SKM-1 (cell line): ENCODE measurements around the gene CYP20A1.
A peak's percentile ranks its signal among the peaks of the same experiment; 100 is the strongest.
"Not testable (repeated sequence)": the region's sequence is repeated elsewhere in the genome, so short reads cannot be mapped to it uniquely, and the experiment has no call there.

Source experiments
- DNase-seq: peaks from one replicate; lab custom pipeline; 2025; ENCODE audit not compliant: unreplicated experiment; lab: John Stamatoyannopoulos, UW

Gene CYP20A1

GRCh38 chr2:203238704-203239526 is at the start of gene CYP20A1:
TSS of gene CYP20A1 (plus strand) at chr2:203239018. CDS start at chr2:203239063, 45 bp downstream.
- DNase-seq = peak; percentile 79

GRCh38 chr2:203190547-203190946 is 48.3 kb upstream of the CYP20A1 start:
- not testable (repeated sequence) for DNase-seq

GRCh38 chr2:203191026-203191425 is 47.8 kb upstream of the CYP20A1 start:
- not testable (repeated sequence) for DNase-seq

- DNase-seq = no peak
These were observed 46.9 kb upstream of the CYP20A1 start for GRCh38 chr2:203191961-203192360.

- no peak for DNase-seq
These were observed 43.3 kb upstream of the CYP20A1 start for GRCh38 chr2:203195331-203196036.

- no peak for DNase-seq
These were observed 38.0 kb upstream of the CYP20A1 start for GRCh38 chr2:203200866-203201265.

- no peak for DNase-seq
These were observed 37.4 kb upstream of the CYP20A1 start for GRCh38 chr2:203201426-203201825.

GRCh38 chr2:203209538-203209937 is 29.3 kb upstream of the CYP20A1 start:
- no peak for DNase-seq

GRCh38 chr2:203225423-203226039 is 13.3 kb upstream of the CYP20A1 start:
- DNase-seq = no peak

- DNase-seq = not testable (repeated sequence)
These were observed 9.1 kb upstream of the CYP20A1 start for GRCh38 chr2:203229674-203230073.

- DNase-seq = no peak
These were observed 1.2 kb upstream of the CYP20A1 start for GRCh38 chr2:203237346-203238238.

GRCh38 chr2:203238292-203238703 is 520 bp upstream of the CYP20A1 start:
- DNase-seq = no peak

GRCh38 chr2:203240491-203240890 is 1.7 kb downstream of the CYP20A1 start:
- no peak for DNase-seq

- DNase-seq = no peak
These were observed 3.7 kb downstream of the CYP20A1 start for GRCh38 chr2:203242518-203242917.

- no peak for DNase-seq
These were observed 7.8 kb downstream of the CYP20A1 start for GRCh38 chr2:203246646-203247045.

- no peak for DNase-seq
These were observed 14.0 kb downstream of the CYP20A1 start for GRCh38 chr2:203252818-203253217.

- DNase-seq = not testable (repeated sequence)
These were observed 14.7 kb downstream of the CYP20A1 start for GRCh38 chr2:203253422-203254095.

- no peak for DNase-seq
These were observed 22.7 kb downstream of the CYP20A1 start for GRCh38 chr2:203261326-203262159.

GRCh38 chr2:203279288-203279687 is 40.5 kb downstream of the CYP20A1 start:
- no peak for DNase-seq
